Ectodermal cell (in vitro differentiated cells): Measurements from ENCODE around the gene KBTBD8.

ENCODE experiments used
- H3K27ac ChIP-seq: 2 replicates; pipeline ENCODE4 v1.7.0; 2013; ENCODE audit warnings: mild to moderate bottlenecking, low read depth, low read length; ENCODE audit not compliant: insufficient read depth, poor library complexity, severe bottlenecking
- H3K27me3 ChIP-seq: 2 replicates; pipeline ENCODE4 v1.7.0; 2013; ENCODE audit warnings: mild to moderate bottlenecking, low read length; ENCODE audit not compliant: insufficient read depth, control insufficient read depth, poor library complexity, severe bottlenecking
- H3K36me3 ChIP-seq: one replicate; pipeline ENCODE4 v1.7.0; 2013; ENCODE audit warnings: low read length; ENCODE audit not compliant: control insufficient read depth, insufficient read depth
- H3K4me1 ChIP-seq: one replicate; pipeline ENCODE4 v1.7.0; 2013; ENCODE audit warnings: low read length; ENCODE audit not compliant: control insufficient read depth, insufficient read depth
- H3K4me3 ChIP-seq: 2 replicates; pipeline ENCODE4 v1.7.0; 2013; ENCODE audit warnings: low read depth, low read length, control low read depth; ENCODE audit not compliant: insufficient read depth
- H3K9me3 ChIP-seq: 2 replicates; pipeline ENCODE4 v1.7.0; 2013; ENCODE audit warnings: mild to moderate bottlenecking, low read length, moderate library complexity; ENCODE audit not compliant: control insufficient read depth
- WGBS, 2 experiments: methylation state at CpG; one replicate each; pipeline ENCODE4 v1.1.7; 2013; ENCODE audit warnings: missing lambda C conversion rate in 2 of 2; 5-methylcytosine and 5-hydroxymethylcytosine counted together

Gene KBTBD8

GRCh38 chr3:67011414-67012131 lies 13.5 kb downstream of the KBTBD8 start:
- H3K4me3 ChIP-seq = no peak overlapping the region
- H3K4me1 ChIP-seq = no peaks in the 10 kb centered on the region
- H3K27ac ChIP-seq = no peak overlapping the region
- no peaks in the 10 kb centered on the region for H3K9me3 ChIP-seq
- WGBS, 2 experiments = 94% methylated on average over 6 of the region's 6 CpGs
- H3K36me3 ChIP-seq = no peaks in the 10 kb centered on the region
- no peaks in the 10 kb centered on the region for H3K27me3 ChIP-seq

- Histone ChIP-seq H3K27me3 (no peaks in the 10 kb centered on the region), H3K36me3 (no peaks in the 10 kb centered on the region), H3K27ac (no peak overlapping the region), H3K9me3 (no peaks in the 10 kb centered on the region), H3K4me3 (no peak overlapping the region), H3K4me1 (peaks cover 5% of the 10 kb centered on the region)
- 87 to 91% methylated on average over 4 to 5 of the region's 6 CpGs for WGBS, 2 experiments
These were observed 14.5 kb downstream of the KBTBD8 start for GRCh38 chr3:67012564-67012963.

GRCh38 chr3:67015702-67016484 lies 17.8 kb downstream of the KBTBD8 start:
- Histone ChIP-seq H3K27ac (no peak overlapping the region), H3K27me3 (no peaks in the 10 kb centered on the region), H3K36me3 (no peaks in the 10 kb centered on the region), H3K9me3 (no peaks in the 10 kb centered on the region), H3K4me3 (no peak overlapping the region), H3K4me1 (peaks cover 5% of the 10 kb centered on the region)
- 96 to 97% methylated on average over 8 of the region's 8 CpGs for WGBS, 2 experiments

- no peaks in the 10 kb centered on the region for H3K36me3 ChIP-seq
- peaks cover 5% of the 10 kb centered on the region for H3K4me1 ChIP-seq
- H3K4me3 ChIP-seq = no peak overlapping the region
- 87 to 94% methylated on average over 2 to 3 of the region's 3 CpGs for WGBS, 2 experiments
- H3K9me3 ChIP-seq = no peaks in the 10 kb centered on the region
- no peaks in the 10 kb centered on the region for H3K27me3 ChIP-seq
- H3K27ac ChIP-seq = no peak overlapping the region
These were observed 18.5 kb downstream of the KBTBD8 start for GRCh38 chr3:67016522-67017080.

GRCh38 chr3:67017211-67017610 lies 19.1 kb downstream of the KBTBD8 start:
- WGBS, 2 experiments = 27 to 53% methylated on average over 1 of the region's 1 CpG
- H3K27me3 ChIP-seq = no peaks in the 10 kb centered on the region
- no peaks in the 10 kb centered on the region for H3K9me3 ChIP-seq
- no peak overlapping the region for H3K27ac ChIP-seq
- no peak overlapping the region for H3K4me3 ChIP-seq
- H3K36me3 ChIP-seq = no peaks in the 10 kb centered on the region
- peaks cover 5% of the 10 kb centered on the region for H3K4me1 ChIP-seq

- no peaks in the 10 kb centered on the region for H3K36me3 ChIP-seq
- peaks cover 5% of the 10 kb centered on the region for H3K4me1 ChIP-seq
- WGBS, 2 experiments = 86 to 89% methylated on average over 12 of the region's 12 CpGs
- H3K27me3 ChIP-seq = no peaks in the 10 kb centered on the region
- H3K9me3 ChIP-seq = no peaks in the 10 kb centered on the region
- no peak overlapping the region for H3K27ac ChIP-seq
- H3K4me3 ChIP-seq = no peak overlapping the region
These were observed 20.1 kb downstream of the KBTBD8 start for GRCh38 chr3:67018105-67018788.

GRCh38 chr3:67018789-67019526 lies 20.9 kb downstream of the KBTBD8 start:
- H3K27ac ChIP-seq = no peak overlapping the region
- no peaks in the 10 kb centered on the region for H3K9me3 ChIP-seq
- no peaks in the 10 kb centered on the region for H3K27me3 ChIP-seq
- H3K36me3 ChIP-seq = no peaks in the 10 kb centered on the region
- H3K4me3 ChIP-seq = no peak overlapping the region
- 95 to 96% methylated on average over 13 of the region's 13 CpGs for whole genome bisulfite sequencing, 2 experiments
- peaks cover 5% of the 10 kb centered on the region for H3K4me1 ChIP-seq

GRCh38 chr3:67028001-67028784 lies 30.1 kb downstream of the KBTBD8 start:
- no peaks in the 10 kb centered on the region for H3K4me1 ChIP-seq
- no peaks in the 10 kb centered on the region for H3K9me3 ChIP-seq
- H3K36me3 ChIP-seq = no peaks in the 10 kb centered on the region
- H3K4me3 ChIP-seq = no peak overlapping the region
- 86 to 90% methylated on average over 3 to 5 of the region's 5 CpGs for WGBS, 2 experiments
- H3K27me3 ChIP-seq = no peaks in the 10 kb centered on the region
- H3K27ac ChIP-seq = no peak overlapping the region
